WTC11 (cell line): ENCODE measurements around the gene TMX2. TPM values are rescaled to one million over a fixed set of nuclear protein-coding genes. Genes with fewer than 3 reads are reported as not detected.
A peak's percentile ranks its signal among the peaks of the same experiment; 100 is the strongest.

ENCODE experiments used
- IRF2 ChIP-seq: sonication (generic); formaldehyde crosslinking; IDR thresholded peaks from 2 replicates; pipeline ENCODE4 v1.8.0; 2022; ENCODE audit warnings: low read depth, missing genetic modification reagents, borderline replicate concordance
- KAT7 ChIP-seq: sonication (generic); formaldehyde crosslinking; IDR thresholded peaks from 2 replicates; pipeline ENCODE4 v1.8.1; 2023; ENCODE audit warnings: missing genetic modification reagents, mild to moderate bottlenecking, borderline replicate concordance
- NR2C2 ChIP-seq: sonication (generic); formaldehyde crosslinking; IDR thresholded peaks from 2 replicates; pipeline ENCODE4 v1.8.0; 2022; ENCODE audit warnings: mild to moderate bottlenecking, missing genetic modification reagents
- RORB ChIP-seq: fragments of 250-450 bp; sonication (Bioruptor Pico); IDR thresholded peaks from 2 replicates; pipeline ENCODE4 v1.9.0; 2021; ENCODE audit warnings: mild to moderate bottlenecking
- TEAD1 ChIP-seq: sonication (generic); formaldehyde crosslinking; IDR thresholded peaks from 2 replicates; pipeline ENCODE4 v1.8.0; 2022; ENCODE audit warnings: mild to moderate bottlenecking, missing genetic modification reagents
- ZBTB21 ChIP-seq: sonication (generic); formaldehyde crosslinking; IDR thresholded peaks from 2 replicates; pipeline ENCODE4 v1.8.1; 2023; ENCODE audit warnings: mild to moderate bottlenecking, missing genetic modification reagents, borderline replicate concordance
- ZNF263 ChIP-seq: sonication (generic); formaldehyde crosslinking; IDR thresholded peaks from 2 replicates; pipeline ENCODE4 v1.8.1; 2022; ENCODE audit warnings: low read depth, mild to moderate bottlenecking, moderate library complexity, missing genetic modification reagents
- ZNF423 ChIP-seq: fragments of 250-450 bp; sonication (Bioruptor Pico); IDR thresholded peaks from 2 replicates; pipeline ENCODE4 v2.1.2; 2022; ENCODE audit warnings: mild to moderate bottlenecking, moderate library complexity
- total RNA-seq: library from RNA; stranded (reverse); gene quantifications from 3 replicates; pipeline ENCODE4 v1.2.3, GENCODE V29; 2021
- TF ChIP-seq, protein P1 (sequence below): sonication (generic); formaldehyde crosslinking; IDR thresholded peaks from 2 replicates; pipeline ENCODE4 v1.8.0; 2023; ENCODE audit warnings: mild to moderate bottlenecking, missing genetic modification reagents
- TF ChIP-seq, protein P2 (sequence below): fragments of 250-450 bp; sonication (Bioruptor Pico); IDR thresholded peaks from 2 replicates; pipeline ENCODE4 v1.9.0; 2021; ENCODE audit warnings: mild to moderate bottlenecking
- TF ChIP-seq, protein P3 (sequence below): sonication (generic); formaldehyde crosslinking; IDR thresholded peaks from 2 replicates; pipeline ENCODE4 v1.8.1; 2023; ENCODE audit warnings: mild to moderate bottlenecking, moderate library complexity, missing genetic modification reagents
- TF ChIP-seq, protein P4 (sequence below): sonication (generic); formaldehyde crosslinking; IDR thresholded peaks from 2 replicates; pipeline ENCODE4 v1.8.1; 2023; ENCODE audit warnings: mild to moderate bottlenecking, missing genetic modification reagents
- TF ChIP-seq, protein P5 (sequence below): fragments of 250-450 bp; sonication (Bioruptor Pico); IDR thresholded peaks from 2 replicates; pipeline ENCODE4 v1.8.0; 2021; ENCODE audit warnings: mild to moderate bottlenecking
- TF ChIP-seq, protein P6 (sequence below): sonication (generic); formaldehyde crosslinking; IDR thresholded peaks from 2 replicates; pipeline ENCODE4 v1.8.0; 2022; ENCODE audit warnings: mild to moderate bottlenecking, missing genetic modification reagents
- TF ChIP-seq, protein P7 (sequence below): sonication (generic); formaldehyde crosslinking; IDR thresholded peaks from 2 replicates; pipeline ENCODE4 v1.8.0; 2023; ENCODE audit warnings: missing genetic modification reagents, mild to moderate bottlenecking, borderline replicate concordance
- TF ChIP-seq, protein P8 (sequence below): sonication (generic); formaldehyde crosslinking; IDR thresholded peaks from 2 replicates; pipeline ENCODE4 v1.8.1; 2023; ENCODE audit warnings: mild to moderate bottlenecking, missing genetic modification reagents

Gene TMX2
- total RNA-seq, 1 experiment from 2014 or later: 85.4 TPM

DNA sequence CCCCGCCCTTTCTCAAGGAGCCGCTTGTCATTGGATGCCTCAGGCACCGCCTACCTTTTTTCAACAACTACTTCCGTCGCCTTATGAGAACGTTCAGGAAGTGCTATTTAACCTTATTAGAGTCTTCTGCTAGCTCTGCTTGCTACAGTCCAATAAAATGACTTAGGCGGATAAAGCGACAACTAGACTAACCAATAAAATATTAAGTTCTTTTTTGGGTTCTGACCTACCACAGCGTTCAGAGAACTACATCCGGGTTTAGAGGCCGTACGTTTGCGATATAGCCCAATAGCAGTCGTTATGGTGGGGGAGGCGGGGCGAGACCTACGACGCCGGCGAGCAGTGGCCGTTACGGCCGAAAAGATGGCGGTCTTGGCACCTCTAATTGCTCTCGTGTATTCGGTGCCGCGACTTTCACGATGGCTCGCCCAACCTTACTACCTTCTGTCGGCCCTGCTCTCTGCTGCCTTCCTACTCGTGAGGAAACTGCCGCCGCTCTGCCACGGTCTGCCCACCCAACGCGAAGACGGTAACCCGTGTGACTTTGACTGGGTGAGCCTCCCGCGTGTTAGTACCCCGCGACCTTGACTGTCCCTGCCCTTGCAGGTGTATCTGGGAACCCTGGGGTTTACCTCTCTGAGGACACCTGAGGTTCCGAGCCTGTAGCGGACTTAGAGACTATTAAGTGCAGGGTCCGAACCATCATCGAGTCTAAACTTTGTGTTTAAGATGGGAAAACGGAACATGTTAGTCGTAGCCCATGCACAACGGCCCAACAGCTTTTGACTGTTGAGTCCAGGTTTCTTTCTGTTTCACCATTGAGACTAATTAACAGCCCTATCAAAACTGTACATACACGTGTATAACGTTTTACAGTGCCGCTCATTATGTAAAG lies at the start of gene TMX2 (continued):
- TF ChIP-seq, protein P1, sequence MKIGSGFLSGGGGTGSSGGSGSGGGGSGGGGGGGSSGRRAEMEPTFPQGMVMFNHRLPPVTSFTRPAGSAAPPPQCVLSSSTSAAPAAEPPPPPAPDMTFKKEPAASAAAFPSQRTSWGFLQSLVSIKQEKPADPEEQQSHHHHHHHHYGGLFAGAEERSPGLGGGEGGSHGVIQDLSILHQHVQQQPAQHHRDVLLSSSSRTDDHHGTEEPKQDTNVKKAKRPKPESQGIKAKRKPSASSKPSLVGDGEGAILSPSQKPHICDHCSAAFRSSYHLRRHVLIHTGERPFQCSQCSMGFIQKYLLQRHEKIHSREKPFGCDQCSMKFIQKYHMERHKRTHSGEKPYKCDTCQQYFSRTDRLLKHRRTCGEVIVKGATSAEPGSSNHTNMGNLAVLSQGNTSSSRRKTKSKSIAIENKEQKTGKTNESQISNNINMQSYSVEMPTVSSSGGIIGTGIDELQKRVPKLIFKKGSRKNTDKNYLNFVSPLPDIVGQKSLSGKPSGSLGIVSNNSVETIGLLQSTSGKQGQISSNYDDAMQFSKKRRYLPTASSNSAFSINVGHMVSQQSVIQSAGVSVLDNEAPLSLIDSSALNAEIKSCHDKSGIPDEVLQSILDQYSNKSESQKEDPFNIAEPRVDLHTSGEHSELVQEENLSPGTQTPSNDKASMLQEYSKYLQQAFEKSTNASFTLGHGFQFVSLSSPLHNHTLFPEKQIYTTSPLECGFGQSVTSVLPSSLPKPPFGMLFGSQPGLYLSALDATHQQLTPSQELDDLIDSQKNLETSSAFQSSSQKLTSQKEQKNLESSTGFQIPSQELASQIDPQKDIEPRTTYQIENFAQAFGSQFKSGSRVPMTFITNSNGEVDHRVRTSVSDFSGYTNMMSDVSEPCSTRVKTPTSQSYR (CRISPR knock-in tag): 0 out of 2 replicates have a peak, but pooled peaks have one; percentile 61
- TF ChIP-seq ZBTB21 (CRISPR knock-in tag) (no peak), RORB (CRISPR knock-in tag) (no peak), ZNF423 (CRISPR knock-in tag) (no peak), IRF2 (CRISPR knock-in tag) (no peak), KAT7 (no peak), NR2C2 (peak; percentile 71; the same call in 1 of the 2 replicates), TEAD1 (CRISPR knock-in tag) (0 out of 2 replicates have a peak, but pooled peaks have one; percentile 62), ZNF263 (CRISPR knock-in tag) (no peak)
- TF ChIP-seq, protein P2, sequence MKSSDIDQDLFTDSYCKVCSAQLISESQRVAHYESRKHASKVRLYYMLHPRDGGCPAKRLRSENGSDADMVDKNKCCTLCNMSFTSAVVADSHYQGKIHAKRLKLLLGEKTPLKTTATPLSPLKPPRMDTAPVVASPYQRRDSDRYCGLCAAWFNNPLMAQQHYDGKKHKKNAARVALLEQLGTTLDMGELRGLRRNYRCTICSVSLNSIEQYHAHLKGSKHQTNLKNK (CRISPR knock-in tag): no peak
- TF ChIP-seq, protein P3, sequence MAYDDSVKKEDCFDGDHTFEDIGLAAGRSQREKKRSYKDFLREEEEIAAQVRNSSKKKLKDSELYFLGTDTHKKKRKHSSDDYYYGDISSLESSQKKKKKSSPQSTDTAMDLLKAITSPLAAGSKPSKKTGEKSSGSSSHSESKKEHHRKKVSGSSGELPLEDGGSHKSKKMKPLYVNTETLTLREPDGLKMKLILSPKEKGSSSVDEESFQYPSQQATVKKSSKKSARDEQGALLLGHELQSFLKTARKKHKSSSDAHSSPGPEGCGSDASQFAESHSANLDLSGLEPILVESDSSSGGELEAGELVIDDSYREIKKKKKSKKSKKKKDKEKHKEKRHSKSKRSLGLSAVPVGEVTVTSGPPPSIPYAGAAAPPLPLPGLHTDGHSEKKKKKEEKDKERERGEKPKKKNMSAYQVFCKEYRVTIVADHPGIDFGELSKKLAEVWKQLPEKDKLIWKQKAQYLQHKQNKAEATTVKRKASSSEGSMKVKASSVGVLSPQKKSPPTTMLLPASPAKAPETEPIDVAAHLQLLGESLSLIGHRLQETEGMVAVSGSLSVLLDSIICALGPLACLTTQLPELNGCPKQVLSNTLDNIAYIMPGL (CRISPR knock-in tag): peak; percentile 66; the same call in 1 of the 2 replicates
- TF ChIP-seq, protein P4, sequence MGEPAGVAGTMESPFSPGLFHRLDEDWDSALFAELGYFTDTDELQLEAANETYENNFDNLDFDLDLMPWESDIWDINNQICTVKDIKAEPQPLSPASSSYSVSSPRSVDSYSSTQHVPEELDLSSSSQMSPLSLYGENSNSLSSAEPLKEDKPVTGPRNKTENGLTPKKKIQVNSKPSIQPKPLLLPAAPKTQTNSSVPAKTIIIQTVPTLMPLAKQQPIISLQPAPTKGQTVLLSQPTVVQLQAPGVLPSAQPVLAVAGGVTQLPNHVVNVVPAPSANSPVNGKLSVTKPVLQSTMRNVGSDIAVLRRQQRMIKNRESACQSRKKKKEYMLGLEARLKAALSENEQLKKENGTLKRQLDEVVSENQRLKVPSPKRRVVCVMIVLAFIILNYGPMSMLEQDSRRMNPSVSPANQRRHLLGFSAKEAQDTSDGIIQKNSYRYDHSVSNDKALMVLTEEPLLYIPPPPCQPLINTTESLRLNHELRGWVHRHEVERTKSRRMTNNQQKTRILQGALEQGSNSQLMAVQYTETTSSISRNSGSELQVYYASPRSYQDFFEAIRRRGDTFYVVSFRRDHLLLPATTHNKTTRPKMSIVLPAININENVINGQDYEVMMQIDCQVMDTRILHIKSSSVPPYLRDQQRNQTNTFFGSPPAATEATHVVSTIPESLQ (CRISPR knock-in tag): no peak
- TF ChIP-seq, protein P5, sequence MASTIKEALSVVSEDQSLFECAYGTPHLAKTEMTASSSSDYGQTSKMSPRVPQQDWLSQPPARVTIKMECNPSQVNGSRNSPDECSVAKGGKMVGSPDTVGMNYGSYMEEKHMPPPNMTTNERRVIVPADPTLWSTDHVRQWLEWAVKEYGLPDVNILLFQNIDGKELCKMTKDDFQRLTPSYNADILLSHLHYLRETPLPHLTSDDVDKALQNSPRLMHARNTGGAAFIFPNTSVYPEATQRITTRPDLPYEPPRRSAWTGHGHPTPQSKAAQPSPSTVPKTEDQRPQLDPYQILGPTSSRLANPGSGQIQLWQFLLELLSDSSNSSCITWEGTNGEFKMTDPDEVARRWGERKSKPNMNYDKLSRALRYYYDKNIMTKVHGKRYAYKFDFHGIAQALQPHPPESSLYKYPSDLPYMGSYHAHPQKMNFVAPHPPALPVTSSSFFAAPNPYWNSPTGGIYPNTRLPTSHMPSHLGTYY (CRISPR knock-in tag): no peak
- TF ChIP-seq, protein P6, sequence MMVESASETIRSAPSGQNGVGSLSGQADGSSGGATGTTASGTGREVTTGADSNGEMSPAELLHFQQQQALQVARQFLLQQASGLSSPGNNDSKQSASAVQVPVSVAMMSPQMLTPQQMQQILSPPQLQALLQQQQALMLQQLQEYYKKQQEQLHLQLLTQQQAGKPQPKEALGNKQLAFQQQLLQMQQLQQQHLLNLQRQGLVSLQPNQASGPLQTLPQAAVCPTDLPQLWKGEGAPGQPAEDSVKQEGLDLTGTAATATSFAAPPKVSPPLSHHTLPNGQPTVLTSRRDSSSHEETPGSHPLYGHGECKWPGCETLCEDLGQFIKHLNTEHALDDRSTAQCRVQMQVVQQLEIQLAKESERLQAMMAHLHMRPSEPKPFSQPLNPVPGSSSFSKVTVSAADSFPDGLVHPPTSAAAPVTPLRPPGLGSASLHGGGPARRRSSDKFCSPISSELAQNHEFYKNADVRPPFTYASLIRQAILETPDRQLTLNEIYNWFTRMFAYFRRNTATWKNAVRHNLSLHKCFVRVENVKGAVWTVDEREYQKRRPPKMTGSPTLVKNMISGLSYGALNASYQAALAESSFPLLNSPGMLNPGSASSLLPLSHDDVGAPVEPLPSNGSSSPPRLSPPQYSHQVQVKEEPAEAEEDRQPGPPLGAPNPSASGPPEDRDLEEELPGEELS (CRISPR knock-in tag): peak; percentile 68; the same call in 1 of the 2 replicates
- TF ChIP-seq, protein P7, sequence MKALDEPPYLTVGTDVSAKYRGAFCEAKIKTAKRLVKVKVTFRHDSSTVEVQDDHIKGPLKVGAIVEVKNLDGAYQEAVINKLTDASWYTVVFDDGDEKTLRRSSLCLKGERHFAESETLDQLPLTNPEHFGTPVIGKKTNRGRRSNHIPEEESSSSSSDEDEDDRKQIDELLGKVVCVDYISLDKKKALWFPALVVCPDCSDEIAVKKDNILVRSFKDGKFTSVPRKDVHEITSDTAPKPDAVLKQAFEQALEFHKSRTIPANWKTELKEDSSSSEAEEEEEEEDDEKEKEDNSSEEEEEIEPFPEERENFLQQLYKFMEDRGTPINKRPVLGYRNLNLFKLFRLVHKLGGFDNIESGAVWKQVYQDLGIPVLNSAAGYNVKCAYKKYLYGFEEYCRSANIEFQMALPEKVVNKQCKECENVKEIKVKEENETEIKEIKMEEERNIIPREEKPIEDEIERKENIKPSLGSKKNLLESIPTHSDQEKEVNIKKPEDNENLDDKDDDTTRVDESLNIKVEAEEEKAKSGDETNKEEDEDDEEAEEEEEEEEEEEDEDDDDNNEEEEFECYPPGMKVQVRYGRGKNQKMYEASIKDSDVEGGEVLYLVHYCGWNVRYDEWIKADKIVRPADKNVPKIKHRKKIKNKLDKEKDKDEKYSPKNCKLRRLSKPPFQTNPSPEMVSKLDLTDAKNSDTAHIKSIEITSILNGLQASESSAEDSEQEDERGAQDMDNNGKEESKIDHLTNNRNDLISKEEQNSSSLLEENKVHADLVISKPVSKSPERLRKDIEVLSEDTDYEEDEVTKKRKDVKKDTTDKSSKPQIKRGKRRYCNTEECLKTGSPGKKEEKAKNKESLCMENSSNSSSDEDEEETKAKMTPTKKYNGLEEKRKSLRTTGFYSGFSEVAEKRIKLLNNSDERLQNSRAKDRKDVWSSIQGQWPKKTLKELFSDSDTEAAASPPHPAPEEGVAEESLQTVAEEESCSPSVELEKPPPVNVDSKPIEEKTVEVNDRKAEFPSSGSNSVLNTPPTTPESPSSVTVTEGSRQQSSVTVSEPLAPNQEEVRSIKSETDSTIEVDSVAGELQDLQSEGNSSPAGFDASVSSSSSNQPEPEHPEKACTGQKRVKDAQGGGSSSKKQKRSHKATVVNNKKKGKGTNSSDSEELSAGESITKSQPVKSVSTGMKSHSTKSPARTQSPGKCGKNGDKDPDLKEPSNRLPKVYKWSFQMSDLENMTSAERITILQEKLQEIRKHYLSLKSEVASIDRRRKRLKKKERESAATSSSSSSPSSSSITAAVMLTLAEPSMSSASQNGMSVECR (CRISPR knock-in tag): peak; percentile 86; the same call in 1 of the 2 replicates
- TF ChIP-seq, protein P8, sequence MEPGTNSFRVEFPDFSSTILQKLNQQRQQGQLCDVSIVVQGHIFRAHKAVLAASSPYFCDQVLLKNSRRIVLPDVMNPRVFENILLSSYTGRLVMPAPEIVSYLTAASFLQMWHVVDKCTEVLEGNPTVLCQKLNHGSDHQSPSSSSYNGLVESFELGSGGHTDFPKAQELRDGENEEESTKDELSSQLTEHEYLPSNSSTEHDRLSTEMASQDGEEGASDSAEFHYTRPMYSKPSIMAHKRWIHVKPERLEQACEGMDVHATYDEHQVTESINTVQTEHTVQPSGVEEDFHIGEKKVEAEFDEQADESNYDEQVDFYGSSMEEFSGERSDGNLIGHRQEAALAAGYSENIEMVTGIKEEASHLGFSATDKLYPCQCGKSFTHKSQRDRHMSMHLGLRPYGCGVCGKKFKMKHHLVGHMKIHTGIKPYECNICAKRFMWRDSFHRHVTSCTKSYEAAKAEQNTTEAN (CRISPR knock-in tag): 0 out of 2 replicates have a peak, but pooled peaks have one; percentile 22
